Ascending aorta (tissue), 2 donors: ENCODE results near the gene PID1. TPM values are rescaled to one million over a fixed set of nuclear protein-coding genes. Genes with fewer than 3 reads are reported as not detected.

ENCODE experiments used
- DNase-seq, 2 donors: peaks; one replicate each; pipeline ENCODE4 v3.0.0-alpha.2; 2019; ENCODE audit warnings: low spot score in 2 of 2
- H3K27ac ChIP-seq, 2 donors: fragments of 200-600 bp; sonication (generic); one replicate each; pipeline ENCODE4 v1.5.1; 2016 to 2017; ENCODE audit warnings: mild to moderate bottlenecking in 1 of 2
- H3K27me3 ChIP-seq: fragments of 200-600 bp; sonication (generic); one replicate; pipeline ENCODE4 v1.5.1; 2017
- H3K36me3 ChIP-seq, 2 donors: fragments of 200-600 bp; sonication (generic); one replicate each; pipeline ENCODE4 v1.5.1; 2016
- H3K4me1 ChIP-seq, 2 donors: fragments of 200-600 bp; sonication (generic); one replicate each; pipeline ENCODE4 v1.5.1; 2016 to 2017; ENCODE audit warnings: mild to moderate bottlenecking in 1 of 2
- H3K4me3 ChIP-seq, 2 donors: fragments of 200-600 bp; sonication (generic); one replicate each; pipeline ENCODE4 v1.5.1; 2016 to 2017; ENCODE audit warnings: mild to moderate bottlenecking in 1 of 2
- H3K9me3 ChIP-seq, 2 donors: fragments of 200-600 bp; sonication (generic); one replicate each; pipeline ENCODE4 v1.5.1; 2016
- intact Hi-C: fragments of 100-400 bp; cut with DNase I; formaldehyde crosslinking; loops from one replicate; pipeline ENCODE4 v1.15.1; 2023
- total RNA-seq: library from RNA; depleted of rRNA; stranded (reverse); fragments of >200 nt; gene quantifications from one replicate; pipeline ENCODE4 v1.1.0, GENCODE V29; 2016
- TF ChIP-seq, protein P1 (sequence below), 3 experiments: fragments of 200-600 bp in 2 of 3; fragments of 450-650 bp in 1 of 3; sonication (generic) in 2 of 3; IDR thresholded peaks; one replicate each; pipeline ENCODE4 v1.5.1; 2016 to 2019; ENCODE audit warnings: antibody characterized with exemption in 3 of 3, mild to moderate bottlenecking in 1 of 3, moderate library complexity in 1 of 3

PID1 gene
- total RNA-seq, 1 donor from 2014 or later = 38.4 TPM

DNA sequence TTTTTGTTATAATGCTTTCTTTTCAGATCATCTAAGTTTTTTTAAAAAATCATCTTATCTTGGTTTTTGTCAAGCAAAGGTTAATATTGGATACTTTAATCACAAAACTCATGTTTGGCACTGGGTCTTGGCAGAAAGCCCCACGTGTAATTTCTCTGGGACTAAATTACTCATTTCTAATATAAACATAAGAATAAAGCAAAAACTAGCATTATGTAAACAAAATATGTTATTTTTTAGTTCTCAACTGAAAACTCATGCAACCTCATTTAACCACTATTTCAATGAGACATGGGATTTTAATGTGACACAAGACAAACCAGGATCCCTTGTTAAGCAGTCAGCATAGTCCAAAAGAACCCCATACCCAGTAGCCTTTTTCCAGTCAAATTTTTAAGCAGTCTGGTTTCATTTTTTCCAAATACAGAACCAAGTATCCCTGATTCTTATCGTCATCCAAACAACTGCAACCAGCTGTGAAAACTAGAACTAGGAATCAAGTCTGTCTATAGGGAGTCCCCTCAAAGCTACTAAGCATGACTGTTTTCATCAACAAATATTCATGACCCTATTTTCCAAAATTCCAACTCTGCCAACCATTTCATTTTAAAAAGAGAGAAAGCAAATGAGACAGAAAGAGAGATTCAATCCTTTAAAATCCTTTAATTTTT is 27.1 kb downstream of the PID1 start:
- DNase-seq = no peak
- H3K27me3 ChIP-seq = no peaks in the 10 kb centered on the region

DNA sequence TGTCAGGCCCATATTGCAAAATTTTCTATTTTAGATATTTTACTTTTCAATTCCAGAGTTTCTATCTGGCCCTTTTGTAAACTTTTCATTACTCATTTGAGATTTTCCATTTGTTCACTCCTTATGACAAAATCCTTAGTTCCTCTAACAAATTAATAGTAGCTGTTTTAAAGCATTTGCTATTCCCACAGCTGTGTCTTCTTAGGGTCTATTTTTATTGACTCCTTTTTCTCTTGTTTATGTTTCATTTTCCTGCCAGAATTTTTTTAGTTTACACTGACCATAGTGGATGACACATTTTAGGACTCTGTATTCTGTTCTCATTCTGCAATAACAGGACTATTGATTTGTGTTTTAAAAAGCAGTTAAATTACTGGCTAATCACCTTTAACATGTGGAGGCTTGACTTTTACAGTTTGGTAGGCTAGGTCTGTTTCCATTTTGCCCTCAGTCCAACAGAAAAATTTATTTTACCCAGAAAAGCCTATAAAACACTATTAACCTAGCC is 30.0 kb downstream of the PID1 start:
- H3K9me3 ChIP-seq = peaks cover 15 to 24% of the 10 kb centered on the region in 2 donors
- DNase-seq = no peak
- TF ChIP-seq, protein P1, sequence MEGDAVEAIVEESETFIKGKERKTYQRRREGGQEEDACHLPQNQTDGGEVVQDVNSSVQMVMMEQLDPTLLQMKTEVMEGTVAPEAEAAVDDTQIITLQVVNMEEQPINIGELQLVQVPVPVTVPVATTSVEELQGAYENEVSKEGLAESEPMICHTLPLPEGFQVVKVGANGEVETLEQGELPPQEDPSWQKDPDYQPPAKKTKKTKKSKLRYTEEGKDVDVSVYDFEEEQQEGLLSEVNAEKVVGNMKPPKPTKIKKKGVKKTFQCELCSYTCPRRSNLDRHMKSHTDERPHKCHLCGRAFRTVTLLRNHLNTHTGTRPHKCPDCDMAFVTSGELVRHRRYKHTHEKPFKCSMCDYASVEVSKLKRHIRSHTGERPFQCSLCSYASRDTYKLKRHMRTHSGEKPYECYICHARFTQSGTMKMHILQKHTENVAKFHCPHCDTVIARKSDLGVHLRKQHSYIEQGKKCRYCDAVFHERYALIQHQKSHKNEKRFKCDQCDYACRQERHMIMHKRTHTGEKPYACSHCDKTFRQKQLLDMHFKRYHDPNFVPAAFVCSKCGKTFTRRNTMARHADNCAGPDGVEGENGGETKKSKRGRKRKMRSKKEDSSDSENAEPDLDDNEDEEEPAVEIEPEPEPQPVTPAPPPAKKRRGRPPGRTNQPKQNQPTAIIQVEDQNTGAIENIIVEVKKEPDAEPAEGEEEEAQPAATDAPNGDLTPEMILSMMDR (IDR thresholded peaks at IDR 0.05) = no peak

More for the DNA sequence above, 27.1 kb downstream of the PID1 start:
- Histone ChIP-seq H3K36me3 (no peaks in the 10 kb centered on the region), H3K27ac (peak overlapping the region; percentile 6 to 29), H3K4me1 (peaks cover 2 to 43% of the 10 kb centered on the region in 2 donors), H3K9me3 (peaks cover 15 to 24% of the 10 kb centered on the region in 2 donors), H3K4me3 (no peak overlapping the region)
- intact Hi-C loops = no loop called here
- TF ChIP-seq, protein P1 (IDR thresholded peaks at IDR 0.05) = no peak

DNA sequence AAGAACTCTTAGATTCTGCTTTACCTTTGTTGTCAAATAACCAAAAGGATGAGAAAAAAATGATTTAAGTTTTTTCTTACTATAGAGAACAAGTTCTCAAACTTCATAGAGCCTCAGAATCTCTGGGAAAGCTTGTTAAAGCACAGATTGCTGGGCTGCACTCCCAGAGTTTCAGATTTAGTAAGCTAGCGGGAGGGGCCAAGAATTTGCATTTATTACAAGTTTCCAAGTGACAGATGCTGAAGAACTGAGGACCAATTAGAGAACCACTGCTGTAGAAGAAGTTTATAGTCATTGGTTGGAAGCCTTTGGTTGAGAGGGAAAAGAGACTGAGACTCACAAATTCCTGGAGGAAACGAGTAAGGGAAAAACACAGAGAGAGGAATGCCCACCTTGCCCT is 32.1 kb downstream of the PID1 start:
- H3K9me3 ChIP-seq = peaks cover 15 to 24% of the 10 kb centered on the region in 2 donors

More for the DNA sequence above, 30.0 kb downstream of the PID1 start:
- no peak overlapping the region for H3K4me3 ChIP-seq
- H3K27me3 ChIP-seq = no peaks in the 10 kb centered on the region
- no peak overlapping the region for H3K27ac ChIP-seq
- H3K36me3 ChIP-seq = no peaks in the 10 kb centered on the region
- peaks cover 2 to 22% of the 10 kb centered on the region in 2 donors for H3K4me1 ChIP-seq
- intact Hi-C loops = no loop called here

DNA sequence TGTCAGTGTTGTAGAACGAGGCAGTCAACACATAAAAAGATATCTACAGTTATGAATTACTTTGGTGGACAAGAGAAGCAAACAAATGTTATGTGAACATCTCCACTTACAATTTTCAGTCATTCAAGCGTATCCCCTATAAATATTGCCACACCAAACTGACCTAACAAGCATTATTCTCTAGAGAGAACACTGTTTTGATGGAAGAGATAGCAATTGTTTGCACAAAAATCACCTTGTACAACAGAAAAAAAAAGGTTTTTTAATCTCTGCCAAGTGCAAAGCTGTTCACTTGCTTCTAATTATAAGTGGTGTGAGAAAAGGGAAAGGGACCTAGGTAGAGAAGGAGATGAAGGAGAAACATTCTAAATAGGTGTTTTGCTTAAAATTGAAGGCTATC is 33.8 kb downstream of the PID1 start:
- Histone ChIP-seq H3K27me3 (no peaks in the 10 kb centered on the region), H3K36me3 (no peaks in the 10 kb centered on the region), H3K9me3 (peaks cover 15 to 24% of the 10 kb centered on the region in 2 donors), H3K27ac (no peak overlapping the region), H3K4me1 (peaks cover 0 to 6% of the 10 kb centered on the region in 2 donors), H3K4me3 (no peak overlapping the region)
- DNase-seq = no peak
- TF ChIP-seq, protein P1 (IDR thresholded peaks at IDR 0.05) = no peak
- intact Hi-C loops = no loop called here

More for the DNA sequence above, 32.1 kb downstream of the PID1 start:
- TF ChIP-seq, protein P1 (IDR thresholded peaks at IDR 0.05) = no peak
- Histone ChIP-seq H3K4me3 (no peak overlapping the region), H3K36me3 (no peaks in the 10 kb centered on the region), H3K4me1 (peaks cover 0 to 12% of the 10 kb centered on the region in 2 donors), H3K27ac (no peak overlapping the region), H3K27me3 (no peaks in the 10 kb centered on the region)
- DNase-seq = no peak
- intact Hi-C loops = no loop called here

DNA sequence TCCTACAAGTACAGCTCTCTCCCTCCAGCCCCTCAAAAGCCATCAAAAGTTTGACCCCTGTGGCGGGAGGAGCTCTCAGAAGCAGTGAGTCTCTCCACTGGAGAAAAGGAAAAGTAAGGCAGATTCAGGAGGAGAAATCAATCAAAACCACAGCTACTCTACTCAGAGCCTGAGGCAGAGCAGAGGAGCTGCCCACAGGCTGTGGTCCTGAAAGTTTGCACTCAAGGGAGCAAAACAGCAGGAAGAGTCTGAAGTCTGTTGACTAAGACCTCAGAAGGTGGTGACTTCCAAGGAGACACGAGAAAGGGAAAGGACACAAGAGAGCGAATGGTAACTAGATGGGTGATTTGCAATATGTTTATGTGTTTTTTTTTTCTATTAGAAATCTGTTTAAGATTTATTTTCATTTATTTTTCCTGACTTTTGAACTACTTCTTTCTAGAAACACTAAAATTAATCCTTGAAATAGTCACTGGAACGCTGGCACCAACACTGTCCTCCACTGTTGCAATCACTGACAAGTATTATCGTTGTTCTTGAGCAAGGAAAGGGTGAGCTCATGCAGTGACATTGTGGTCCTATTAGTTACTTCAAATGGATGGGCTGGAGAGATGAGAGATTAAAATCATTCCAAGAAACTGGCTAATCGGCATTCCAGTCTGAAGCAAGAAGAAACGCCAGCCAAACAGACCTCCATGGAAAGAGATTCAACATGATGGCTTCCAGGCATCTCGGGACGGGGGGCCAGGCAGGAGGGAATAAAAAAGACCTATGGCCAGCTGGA is 35.8 kb downstream of the PID1 start:
- peak in 1 of 2 donors; percentile 66 for DNase-seq
- Histone ChIP-seq H3K36me3 (peaks cover 0 to 9% of the 10 kb centered on the region in 2 donors), H3K4me1 (peaks cover 0 to 21% of the 10 kb centered on the region in 2 donors), H3K9me3 (peaks cover 4 to 7% of the 10 kb centered on the region in 2 donors), H3K27me3 (no peaks in the 10 kb centered on the region), H3K4me3 (no peak overlapping the region), H3K27ac (peak overlapping the region in 1 of 2 donors; percentile 16)
- TF ChIP-seq, protein P1 (IDR thresholded peaks at IDR 0.05) = no peak
- intact Hi-C loops = no loop called here
